OCI-LY1 (cell line): ENCODE results near the gene NR2C2.
"Not testable (repeated sequence)": the region's sequence is repeated elsewhere in the genome, so short reads cannot be mapped to it uniquely, and the experiment has no call there.

ENCODE experiments used
- H2AFZ ChIP-seq: fragments of 200-600 bp; sonication (generic), shearing (Covaris generic); 2 replicates; pipeline ENCODE4 v1.6.0; 2014; ENCODE audit warnings: antibody characterized with exemption, mild to moderate bottlenecking, low read length
- H3F3A ChIP-seq: fragments of 200-600 bp; sonication (generic), shearing (Covaris generic); 2 replicates; pipeline ENCODE4 v1.6.0; 2014; ENCODE audit warnings: mild to moderate bottlenecking, antibody characterized with exemption, low read length, moderate library complexity; ENCODE audit not compliant: insufficient read depth
- H3K27ac ChIP-seq: fragments of 200-600 bp; sonication (generic); 2 replicates; pipeline ENCODE4 v1.5.1; 2014; ENCODE audit warnings: low read length, mixed run types, mild to moderate bottlenecking, low read depth; ENCODE audit not compliant: poor library complexity, severe bottlenecking
- H3K27me3 ChIP-seq: fragments of 200-600 bp; sonication (generic); 2 replicates; pipeline ENCODE4 v1.6.0; 2014; ENCODE audit warnings: antibody characterized with exemption, mild to moderate bottlenecking, low read length, moderate library complexity; ENCODE audit not compliant: insufficient read depth
- H3K36me3 ChIP-seq: fragments of 200-600 bp; sonication (generic); 2 replicates; pipeline ENCODE4 v1.6.1; 2014; ENCODE audit warnings: mild to moderate bottlenecking, antibody characterized with exemption, low read length, moderate library complexity, mixed read lengths; ENCODE audit not compliant: insufficient read depth
- H3K4me1 ChIP-seq: fragments of 200-600 bp; sonication (generic); 2 replicates; pipeline ENCODE4 v1.5.1; 2014; ENCODE audit warnings: mild to moderate bottlenecking, low read length, moderate library complexity; ENCODE audit not compliant: insufficient read depth, severe bottlenecking
- H3K4me2 ChIP-seq: fragments of 200-600 bp; sonication (generic), shearing (Covaris generic); 2 replicates; pipeline ENCODE4 v1.6.1; 2014; ENCODE audit warnings: low read length
- H3K4me3 ChIP-seq: fragments of 200-600 bp; sonication (generic); 2 replicates; pipeline ENCODE4 v1.5.1; 2014; ENCODE audit warnings: low read length, low read depth, mild to moderate bottlenecking, mixed read lengths; ENCODE audit not compliant: poor library complexity, severe bottlenecking
- H3K79me2 ChIP-seq: fragments of 200-600 bp; shearing (Covaris generic); 2 replicates; pipeline ENCODE4 v1.6.1; 2016; ENCODE audit warnings: mixed run types, low read length, mixed read lengths; ENCODE audit not compliant: insufficient read depth
- H3K9ac ChIP-seq: fragments of 200-600 bp; sonication (generic), shearing (Covaris generic); 2 replicates; pipeline ENCODE4 v1.6.1; 2014; ENCODE audit warnings: mild to moderate bottlenecking, low read length, mixed read lengths
- H3K9me2 ChIP-seq: fragments of 200-600 bp; sonication (generic), shearing (Covaris generic); 2 replicates; pipeline ENCODE4 v1.6.1; 2014; ENCODE audit warnings: low read depth, mild to moderate bottlenecking, low read length, mixed read lengths
- H3K9me3 ChIP-seq: fragments of 200-600 bp; shearing (Covaris generic); 2 replicates; pipeline ENCODE4 v1.6.1; 2014; ENCODE audit warnings: low read length, mixed read lengths
- H4K20me1 ChIP-seq: fragments of 200-600 bp; sonication (generic), shearing (Covaris generic); 2 replicates; pipeline ENCODE4 v1.6.0; 2016; ENCODE audit warnings: mild to moderate bottlenecking, low read length; ENCODE audit not compliant: insufficient read depth
- EZH2 ChIP-seq: fragments of 200-600 bp; sonication (generic), shearing (Covaris generic); IDR thresholded peaks from 2 replicates; pipeline ENCODE4 v1.8.0; 2017; ENCODE audit warnings: borderline replicate concordance, mixed run types, mild to moderate bottlenecking, antibody characterized with exemption, low read length, moderate library complexity, mixed read lengths
- TF ChIP-seq, protein P1 (sequence below): fragments of 200-600 bp; sonication (generic), shearing (Covaris generic); IDR thresholded peaks from 2 replicates; pipeline ENCODE4 v1.5.1; 2017; ENCODE audit warnings: mild to moderate bottlenecking, antibody characterized with exemption, low read length, moderate library complexity, mixed read lengths

Gene NR2C2

GRCh38 chr3:14900881-14901873 lies 46.2 kb upstream of the NR2C2 start:
- Histone ChIP-seq H3K4me3 (no peak overlapping the region), H3K36me3 (no peaks in the 10 kb centered on the region; the same call in 1 of the 2 replicates), H3K27me3 (peaks cover 7% of the 10 kb centered on the region; the same call in 1 of the 2 replicates), H3K9me2 (no peaks in the 10 kb centered on the region), H3K27ac (no peak overlapping the region), H3F3A (no peaks in the 10 kb centered on the region), H3K79me2 (no peaks in the 10 kb centered on the region), H3K4me1 (no peaks in the 10 kb centered on the region), H2AFZ (no peak overlapping the region), H4K20me1 (no peaks in the 10 kb centered on the region), H3K9me3 (peaks cover 9% of the 10 kb centered on the region), H3K9ac (no peak overlapping the region), H3K4me2 (no peak overlapping the region)
- TF ChIP-seq, protein P1, sequence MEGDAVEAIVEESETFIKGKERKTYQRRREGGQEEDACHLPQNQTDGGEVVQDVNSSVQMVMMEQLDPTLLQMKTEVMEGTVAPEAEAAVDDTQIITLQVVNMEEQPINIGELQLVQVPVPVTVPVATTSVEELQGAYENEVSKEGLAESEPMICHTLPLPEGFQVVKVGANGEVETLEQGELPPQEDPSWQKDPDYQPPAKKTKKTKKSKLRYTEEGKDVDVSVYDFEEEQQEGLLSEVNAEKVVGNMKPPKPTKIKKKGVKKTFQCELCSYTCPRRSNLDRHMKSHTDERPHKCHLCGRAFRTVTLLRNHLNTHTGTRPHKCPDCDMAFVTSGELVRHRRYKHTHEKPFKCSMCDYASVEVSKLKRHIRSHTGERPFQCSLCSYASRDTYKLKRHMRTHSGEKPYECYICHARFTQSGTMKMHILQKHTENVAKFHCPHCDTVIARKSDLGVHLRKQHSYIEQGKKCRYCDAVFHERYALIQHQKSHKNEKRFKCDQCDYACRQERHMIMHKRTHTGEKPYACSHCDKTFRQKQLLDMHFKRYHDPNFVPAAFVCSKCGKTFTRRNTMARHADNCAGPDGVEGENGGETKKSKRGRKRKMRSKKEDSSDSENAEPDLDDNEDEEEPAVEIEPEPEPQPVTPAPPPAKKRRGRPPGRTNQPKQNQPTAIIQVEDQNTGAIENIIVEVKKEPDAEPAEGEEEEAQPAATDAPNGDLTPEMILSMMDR, result no peak
- no peak for TF ChIP-seq EZH2

- no peak for TF ChIP-seq EZH2
- TF ChIP-seq, protein P1, result no peak
- Histone ChIP-seq H3K9ac (no peak overlapping the region), H4K20me1 (no peaks in the 10 kb centered on the region), H3K4me3 (no peak overlapping the region), H2AFZ (no peak overlapping the region), H3K79me2 (no peaks in the 10 kb centered on the region), H3K27ac (no peak overlapping the region), H3F3A (no peaks in the 10 kb centered on the region), H3K9me3 (peaks cover 9% of the 10 kb centered on the region), H3K36me3 (no peaks in the 10 kb centered on the region; the same call in 1 of the 2 replicates), H3K4me2 (no peak overlapping the region), H3K27me3 (peaks cover 7% of the 10 kb centered on the region; the same call in 1 of the 2 replicates), H3K4me1 (no peaks in the 10 kb centered on the region), H3K9me2 (no peaks in the 10 kb centered on the region)
Observed at GRCh38 chr3:14902719-14903118, 44.7 kb upstream of the NR2C2 start.

DNA sequence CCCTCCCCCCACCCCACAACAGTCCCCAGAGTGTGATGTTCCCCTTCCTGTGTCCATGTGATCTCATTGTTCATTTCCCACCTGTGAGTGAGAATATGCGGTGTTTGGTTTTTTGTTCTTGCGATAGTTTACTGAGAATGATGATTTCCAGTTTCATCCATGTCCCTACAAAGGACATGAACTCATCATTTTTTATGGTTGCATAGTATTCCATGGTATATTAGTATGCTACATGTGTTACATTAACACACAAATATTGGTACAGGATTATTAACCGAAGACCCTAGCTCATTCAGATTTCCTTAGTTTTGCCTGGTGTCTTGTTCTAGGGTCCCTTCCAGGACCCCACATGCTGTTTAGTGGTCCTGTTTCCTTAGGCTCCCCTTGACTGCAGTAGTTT lies 43.9 kb upstream of the NR2C2 start:
- H3K4me1 ChIP-seq, H3K27me3 ChIP-seq: not testable (repeated sequence)

More for the DNA sequence above, 43.9 kb upstream of the NR2C2 start:
- not testable (repeated sequence) for H3F3A ChIP-seq, H3K9me2 ChIP-seq, H4K20me1 ChIP-seq, H3K36me3 ChIP-seq, H3K79me2 ChIP-seq, H2AFZ ChIP-seq, H3K4me3 ChIP-seq, H3K9ac ChIP-seq, H3K4me2 ChIP-seq, H3K9me3 ChIP-seq, H3K27ac ChIP-seq
